PC-9 (cell line): Measurements from ENCODE around the gene SPOCK3.

ENCODE experiments used
- CTCF ChIP-seq: fragments of 200-600 bp; sonication (generic); conservative IDR thresholded peaks from 2 replicates; pipeline ENCODE4 v1.6.1; 2017; ENCODE audit warnings: mixed run types, antibody characterized with exemption, mild to moderate bottlenecking, moderate library complexity
- EZH2 ChIP-seq: fragments of 200-600 bp; sonication (generic); IDR thresholded peaks from 2 replicates; pipeline ENCODE4 v1.8.0; 2017; ENCODE audit warnings: antibody characterized with exemption, low read depth

GRCh38 chr4:166723532-166724140, 510.7 kb downstream of the SPOCK3 start:
- TF ChIP-seq CTCF (no peak), EZH2 (no peak)
